B cell (primary cell): ENCODE data around the gene PIP5K1A.
A peak's percentile ranks its signal among the peaks of the same experiment; 100 is the strongest.

Source experiments
- EZH2 ChIP-seq: IDR thresholded peaks from 2 replicates; pipeline ENCODE4 v1.6.1; 2012; ENCODE audit warnings: borderline replicate concordance, low read depth, mild to moderate bottlenecking, moderate library complexity, low read length; ENCODE audit not compliant: insufficient read depth, poor library complexity, severe bottlenecking
- TF ChIP-seq, protein P1 (sequence below): fragments of 200-600 bp; IDR thresholded peaks from one replicate; pipeline ENCODE4 v1.8.0; 2022; ENCODE audit warnings: antibody characterized with exemption, mild to moderate bottlenecking

- TF ChIP-seq, protein P1, sequence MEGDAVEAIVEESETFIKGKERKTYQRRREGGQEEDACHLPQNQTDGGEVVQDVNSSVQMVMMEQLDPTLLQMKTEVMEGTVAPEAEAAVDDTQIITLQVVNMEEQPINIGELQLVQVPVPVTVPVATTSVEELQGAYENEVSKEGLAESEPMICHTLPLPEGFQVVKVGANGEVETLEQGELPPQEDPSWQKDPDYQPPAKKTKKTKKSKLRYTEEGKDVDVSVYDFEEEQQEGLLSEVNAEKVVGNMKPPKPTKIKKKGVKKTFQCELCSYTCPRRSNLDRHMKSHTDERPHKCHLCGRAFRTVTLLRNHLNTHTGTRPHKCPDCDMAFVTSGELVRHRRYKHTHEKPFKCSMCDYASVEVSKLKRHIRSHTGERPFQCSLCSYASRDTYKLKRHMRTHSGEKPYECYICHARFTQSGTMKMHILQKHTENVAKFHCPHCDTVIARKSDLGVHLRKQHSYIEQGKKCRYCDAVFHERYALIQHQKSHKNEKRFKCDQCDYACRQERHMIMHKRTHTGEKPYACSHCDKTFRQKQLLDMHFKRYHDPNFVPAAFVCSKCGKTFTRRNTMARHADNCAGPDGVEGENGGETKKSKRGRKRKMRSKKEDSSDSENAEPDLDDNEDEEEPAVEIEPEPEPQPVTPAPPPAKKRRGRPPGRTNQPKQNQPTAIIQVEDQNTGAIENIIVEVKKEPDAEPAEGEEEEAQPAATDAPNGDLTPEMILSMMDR: peak; percentile 54
- no peak for TF ChIP-seq EZH2
These were observed 22.5 kb upstream of the PIP5K1A start, which contains the start of gene TMOD4 for GRCh38 chr1:151175863-151176262.
